Measurements from ENCODE around the gene CCP110.

- TF ChIP-seq EZH2phosphoT487 (IDR thresholded peaks at IDR 0.05; ENCODE audit: borderline replicate concordance, low read length), result no peak
- no peak for TF ChIP-seq EZH2 (IDR thresholded peaks at IDR 0.05; ENCODE audit: low read length, unreplicated experiment)
- TF ChIP-seq, protein P1, sequence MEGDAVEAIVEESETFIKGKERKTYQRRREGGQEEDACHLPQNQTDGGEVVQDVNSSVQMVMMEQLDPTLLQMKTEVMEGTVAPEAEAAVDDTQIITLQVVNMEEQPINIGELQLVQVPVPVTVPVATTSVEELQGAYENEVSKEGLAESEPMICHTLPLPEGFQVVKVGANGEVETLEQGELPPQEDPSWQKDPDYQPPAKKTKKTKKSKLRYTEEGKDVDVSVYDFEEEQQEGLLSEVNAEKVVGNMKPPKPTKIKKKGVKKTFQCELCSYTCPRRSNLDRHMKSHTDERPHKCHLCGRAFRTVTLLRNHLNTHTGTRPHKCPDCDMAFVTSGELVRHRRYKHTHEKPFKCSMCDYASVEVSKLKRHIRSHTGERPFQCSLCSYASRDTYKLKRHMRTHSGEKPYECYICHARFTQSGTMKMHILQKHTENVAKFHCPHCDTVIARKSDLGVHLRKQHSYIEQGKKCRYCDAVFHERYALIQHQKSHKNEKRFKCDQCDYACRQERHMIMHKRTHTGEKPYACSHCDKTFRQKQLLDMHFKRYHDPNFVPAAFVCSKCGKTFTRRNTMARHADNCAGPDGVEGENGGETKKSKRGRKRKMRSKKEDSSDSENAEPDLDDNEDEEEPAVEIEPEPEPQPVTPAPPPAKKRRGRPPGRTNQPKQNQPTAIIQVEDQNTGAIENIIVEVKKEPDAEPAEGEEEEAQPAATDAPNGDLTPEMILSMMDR (conservative IDR thresholded peaks at IDR 0.05; ENCODE audit: low read depth, low read length), result no peak
Measured at GRCh38 chr16:19478505-19478904, 45.2 kb upstream of the CCP110 start.
